Activated naive CD8-positive, alpha-beta T cell (primary cell): ENCODE measurements around the gene FBXW10.
A peak's percentile ranks its signal among the peaks of the same experiment; 100 is the strongest.
"Not testable (repeated sequence)": the region's sequence is repeated elsewhere in the genome, so short reads cannot be mapped to it uniquely, and the experiment has no call there.

ENCODE experiments used
- H3K27ac Mint-ChIP-seq: one replicate; pipeline ENCODE4 v1.8.0; 2021; ENCODE audit warnings: mixed read lengths
- H3K27me3 Mint-ChIP-seq: one replicate; pipeline ENCODE4 v1.8.0; 2021; ENCODE audit warnings: mixed read lengths
- H3K36me3 Mint-ChIP-seq: one replicate; pipeline ENCODE4 v1.8.0; 2021; ENCODE audit warnings: mixed read lengths
- H3K4me1 Mint-ChIP-seq: one replicate; pipeline ENCODE4 v1.8.0; 2021; ENCODE audit warnings: low read depth, mixed read lengths
- H3K4me3 Mint-ChIP-seq: one replicate; pipeline ENCODE4 v1.8.0; 2021; ENCODE audit warnings: mild to moderate bottlenecking, mixed read lengths
- H3K9me3 Mint-ChIP-seq: one replicate; pipeline ENCODE4 v1.8.0; 2021; ENCODE audit warnings: low read depth, mixed read lengths

Gene FBXW10

GRCh38 chr17:18743699-18744421 is at the start of gene FBXW10:
FBXW10 (plus strand) TSS chr17:18744054; CDS start chr17:18744245, 191 bp downstream.
- not testable (repeated sequence) for H3K27me3 Mint-ChIP-seq, H3K36me3 Mint-ChIP-seq, H3K4me1 Mint-ChIP-seq, H3K9me3 Mint-ChIP-seq, H3K27ac Mint-ChIP-seq, H3K4me3 Mint-ChIP-seq

GRCh38 chr17:18695143-18695542 is 48.7 kb upstream of the FBXW10 start:
- not testable (repeated sequence) for H3K9me3 Mint-ChIP-seq, H3K27ac Mint-ChIP-seq, H3K27me3 Mint-ChIP-seq, H3K36me3 Mint-ChIP-seq, H3K4me3 Mint-ChIP-seq
- H3K4me1 Mint-ChIP-seq: peaks cover 13% of the 10 kb centered on the region

GRCh38 chr17:18698473-18699103 is 45.3 kb upstream of the FBXW10 start:
- H3K27me3 Mint-ChIP-seq, H3K36me3 Mint-ChIP-seq, H3K9me3 Mint-ChIP-seq: not testable (repeated sequence)
- peaks cover 13% of the 10 kb centered on the region for H3K4me1 Mint-ChIP-seq
- peak overlapping the region; percentile 91 for H3K4me3 Mint-ChIP-seq
- peak overlapping the region; percentile 79 for H3K27ac Mint-ChIP-seq

- H3K27ac Mint-ChIP-seq, H3K9me3 Mint-ChIP-seq, H3K27me3 Mint-ChIP-seq, H3K4me3 Mint-ChIP-seq, H3K36me3 Mint-ChIP-seq, H3K4me1 Mint-ChIP-seq: not testable (repeated sequence)
These were observed 37.9 kb upstream of the FBXW10 start for GRCh38 chr17:18705955-18706354.

- not testable (repeated sequence) for H3K9me3 Mint-ChIP-seq, H3K27ac Mint-ChIP-seq, H3K36me3 Mint-ChIP-seq, H3K4me3 Mint-ChIP-seq, H3K27me3 Mint-ChIP-seq, H3K4me1 Mint-ChIP-seq
These were observed 35.6 kb upstream of the FBXW10 start for GRCh38 chr17:18708215-18708614.

- not testable (repeated sequence) for H3K36me3 Mint-ChIP-seq, H3K4me1 Mint-ChIP-seq, H3K4me3 Mint-ChIP-seq, H3K27me3 Mint-ChIP-seq, H3K9me3 Mint-ChIP-seq, H3K27ac Mint-ChIP-seq
These were observed 31.4 kb upstream of the FBXW10 start for GRCh38 chr17:18712354-18712999.

GRCh38 chr17:18718643-18719427 is 25.0 kb upstream of the FBXW10 start:
- not testable (repeated sequence) for H3K36me3 Mint-ChIP-seq, H3K4me1 Mint-ChIP-seq, H3K9me3 Mint-ChIP-seq, H3K27me3 Mint-ChIP-seq, H3K27ac Mint-ChIP-seq, H3K4me3 Mint-ChIP-seq

GRCh38 chr17:18719428-18720110 is 24.3 kb upstream of the FBXW10 start:
- not testable (repeated sequence) for H3K4me3 Mint-ChIP-seq, H3K27ac Mint-ChIP-seq, H3K9me3 Mint-ChIP-seq, H3K4me1 Mint-ChIP-seq, H3K27me3 Mint-ChIP-seq, H3K36me3 Mint-ChIP-seq

- not testable (repeated sequence) for H3K36me3 Mint-ChIP-seq, H3K4me3 Mint-ChIP-seq, H3K4me1 Mint-ChIP-seq, H3K27me3 Mint-ChIP-seq, H3K27ac Mint-ChIP-seq, H3K9me3 Mint-ChIP-seq
These were observed 21.9 kb upstream of the FBXW10 start for GRCh38 chr17:18721775-18722547.

GRCh38 chr17:18722612-18723011 is 21.2 kb upstream of the FBXW10 start:
- H3K9me3 Mint-ChIP-seq, H3K4me1 Mint-ChIP-seq, H3K4me3 Mint-ChIP-seq, H3K27me3 Mint-ChIP-seq, H3K27ac Mint-ChIP-seq, H3K36me3 Mint-ChIP-seq: not testable (repeated sequence)

- H3K4me3 Mint-ChIP-seq, H3K27ac Mint-ChIP-seq: not testable (repeated sequence)
These were observed 20.3 kb upstream of the FBXW10 start for GRCh38 chr17:18723509-18723908.

GRCh38 chr17:18732438-18732837 is 11.4 kb upstream of the FBXW10 start:
- not testable (repeated sequence) for H3K4me1 Mint-ChIP-seq, H3K27ac Mint-ChIP-seq, H3K27me3 Mint-ChIP-seq, H3K4me3 Mint-ChIP-seq, H3K9me3 Mint-ChIP-seq, H3K36me3 Mint-ChIP-seq

More at GRCh38 chr17:18723509-18723908, 20.3 kb upstream of the FBXW10 start:
- not testable (repeated sequence) for H3K27me3 Mint-ChIP-seq, H3K9me3 Mint-ChIP-seq, H3K36me3 Mint-ChIP-seq, H3K4me1 Mint-ChIP-seq

- H3K9me3 Mint-ChIP-seq, H3K4me1 Mint-ChIP-seq, H3K4me3 Mint-ChIP-seq, H3K27me3 Mint-ChIP-seq, H3K27ac Mint-ChIP-seq, H3K36me3 Mint-ChIP-seq: not testable (repeated sequence)
These were observed 10.5 kb upstream of the FBXW10 start for GRCh38 chr17:18733350-18733749.

GRCh38 chr17:18739616-18740391 is 4.0 kb upstream of the FBXW10 start:
- H3K9me3 Mint-ChIP-seq, H3K4me3 Mint-ChIP-seq, H3K27me3 Mint-ChIP-seq, H3K27ac Mint-ChIP-seq, H3K36me3 Mint-ChIP-seq, H3K4me1 Mint-ChIP-seq: not testable (repeated sequence)
